ENCODE data around the gene PPP1R9B.

Gene PPP1R9B

GRCh38 chr17:50187751-50188530, 37.5 kb upstream of the PPP1R9B start:
- no peak for DNase-seq

GRCh38 chr17:50187394-50187725, 36.9 kb upstream of the PPP1R9B start:
- no peak for DNase-seq

- DNase-seq: no peak
These were observed 36.4 kb upstream of the PPP1R9B start for GRCh38 chr17:50186661-50187393.

- no peak for DNase-seq
These were observed 35.4 kb upstream of the PPP1R9B start for GRCh38 chr17:50185631-50186471.

GRCh38 chr17:50184611-50185398, 34.3 kb upstream of the PPP1R9B start:
- DNase-seq: no peak

- DNase-seq: peak; percentile 66
These were observed 33.6 kb upstream of the PPP1R9B start for GRCh38 chr17:50184064-50184463.

GRCh38 chr17:50183421-50183994, 33.0 kb upstream of the PPP1R9B start:
- DNase-seq: peak; percentile 59

GRCh38 chr17:50182783-50183420, 32.4 kb upstream of the PPP1R9B start:
- DNase-seq: no peak

GRCh38 chr17:50181591-50182560, 31.4 kb upstream of the PPP1R9B start:
- DNase-seq: peak; percentile 64

GRCh38 chr17:50181144-50181543, 30.7 kb upstream of the PPP1R9B start:
- DNase-seq: no peak

GRCh38 chr17:50180620-50181019, 30.1 kb upstream of the PPP1R9B start:
- no peak for DNase-seq

- DNase-seq: no peak
These were observed 29.6 kb upstream of the PPP1R9B start for GRCh38 chr17:50180111-50180510.

GRCh38 chr17:50177983-50178834, 27.7 kb upstream of the PPP1R9B start:
- peak; percentile 93 for DNase-seq

GRCh38 chr17:50177476-50177875, 27.0 kb upstream of the PPP1R9B start:
- no peak for DNase-seq

GRCh38 chr17:50176559-50177357, 26.3 kb upstream of the PPP1R9B start:
- DNase-seq: no peak

- no peak for DNase-seq
These were observed 24.7 kb upstream of the PPP1R9B start for GRCh38 chr17:50175035-50175807.

GRCh38 chr17:50174444-50174843, 24.0 kb upstream of the PPP1R9B start:
- no peak for DNase-seq

All from RPMI8226 (cell line).